Smooth muscle cell of the brain vasculature (primary cell): Measurements from ENCODE around the gene ADCY1.
"Not testable (repeated sequence)": the region's sequence is repeated elsewhere in the genome, so short reads cannot be mapped to it uniquely, and the experiment has no call there.

ENCODE experiments used
- DNase-seq: peaks from one replicate; pipeline ENCODE4 v3.0.0-alpha.2; 2012; ENCODE audit warnings: low read depth, low spot score

The ADCY1 gene

DNA sequence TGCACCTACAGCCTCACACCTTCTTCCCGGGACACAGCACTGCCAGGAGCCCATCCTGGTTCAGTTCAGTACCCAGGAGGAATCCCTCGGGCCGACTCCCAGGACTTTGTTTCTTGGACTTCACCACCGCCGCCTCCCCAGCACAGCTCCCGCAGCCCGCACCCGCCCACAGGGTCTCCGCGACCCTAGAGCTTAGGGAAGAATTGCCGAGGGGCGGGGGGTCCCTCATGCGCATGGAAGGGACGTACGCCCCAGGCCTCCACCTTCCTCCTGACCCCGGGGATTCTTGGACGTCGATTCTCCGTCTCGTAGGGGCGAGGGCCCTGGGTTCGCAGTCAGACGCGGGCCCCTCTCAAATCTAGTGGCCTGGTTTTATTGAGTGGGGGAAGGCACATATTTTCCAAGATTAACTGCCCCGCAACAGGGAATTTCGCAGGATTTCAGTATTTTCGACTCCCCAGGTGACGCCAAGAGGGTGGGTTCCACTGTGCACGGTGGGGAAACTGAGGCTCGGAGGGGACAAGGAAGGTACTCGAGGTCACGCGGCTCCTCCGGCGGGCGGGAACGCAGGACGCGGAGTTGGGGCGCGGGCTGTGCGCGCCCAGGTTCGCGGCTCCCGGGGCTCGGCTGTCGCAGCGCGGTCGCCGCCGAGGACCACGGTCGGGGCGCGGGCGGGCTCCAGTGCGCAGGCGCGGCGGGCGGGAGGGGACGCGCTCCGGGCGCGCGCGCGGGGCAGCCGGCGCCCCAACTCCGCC, at the start of gene ADCY1:
ADCY1 (plus strand) TSS at position 708 of the 755 bp plus-strand sequence. CDS start 176 bp downstream, outside the sequence.
- no peak for DNase-seq

DNA sequence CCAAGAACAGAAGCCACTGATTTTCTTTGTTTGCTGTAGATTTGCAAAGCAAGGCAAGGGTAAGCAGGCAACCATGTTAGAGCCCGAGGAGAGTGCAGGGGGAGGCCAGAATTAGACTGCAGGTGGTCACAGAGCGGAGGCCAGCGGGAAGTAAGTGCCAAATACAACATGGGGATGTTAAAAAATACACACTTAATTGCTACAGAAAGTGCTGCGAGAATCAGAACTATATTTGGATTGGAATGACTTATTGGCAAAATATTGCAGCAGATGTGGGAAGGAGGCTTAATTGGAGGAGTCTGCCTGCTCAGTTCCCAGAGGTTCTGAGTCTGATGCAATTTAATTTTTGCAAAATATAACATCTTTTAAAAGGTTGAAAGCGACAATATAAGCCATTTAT, 49.7 kb upstream of the ADCY1 start:
- no peak for DNase-seq

DNA sequence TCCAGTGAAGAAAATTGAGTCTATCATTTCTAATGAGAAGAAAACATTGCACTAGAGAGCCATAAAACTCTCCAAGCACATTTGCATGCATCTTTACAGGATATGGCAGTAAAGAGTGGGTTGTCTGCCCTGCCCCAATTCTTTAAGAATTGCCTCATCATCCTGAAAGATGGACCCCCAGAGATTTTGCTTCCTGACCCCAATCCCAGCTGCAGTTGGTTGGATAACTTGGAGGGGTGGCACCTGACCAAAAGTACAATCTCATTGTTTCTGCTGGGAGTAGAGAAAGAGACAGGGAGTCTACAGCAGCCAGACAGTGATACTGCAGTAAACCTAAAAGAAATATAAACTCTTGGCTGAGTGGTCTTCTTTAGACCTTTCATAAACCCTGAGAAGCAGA, 49.1 kb upstream of the ADCY1 start:
- DNase-seq, result no peak

DNA sequence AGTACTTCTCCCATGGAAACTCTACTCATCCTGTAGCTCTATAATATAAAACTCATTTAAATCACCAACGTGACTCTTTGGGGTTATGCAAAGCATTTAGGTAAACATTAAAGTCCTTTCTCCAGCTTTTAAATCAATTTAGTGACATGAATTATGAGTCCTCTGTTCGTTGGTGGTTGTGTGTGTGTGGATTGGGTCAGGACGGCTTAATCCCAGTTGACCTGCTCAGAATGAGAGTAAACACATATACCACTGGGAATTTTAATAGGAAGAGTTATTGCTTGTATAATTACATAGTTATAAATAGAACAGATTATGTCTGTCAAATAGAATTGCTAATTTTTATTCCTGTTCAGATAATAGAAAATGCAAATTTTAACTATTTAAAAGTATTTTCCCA, 30.7 kb upstream of the ADCY1 start:
- DNase-seq, result no peak

DNA sequence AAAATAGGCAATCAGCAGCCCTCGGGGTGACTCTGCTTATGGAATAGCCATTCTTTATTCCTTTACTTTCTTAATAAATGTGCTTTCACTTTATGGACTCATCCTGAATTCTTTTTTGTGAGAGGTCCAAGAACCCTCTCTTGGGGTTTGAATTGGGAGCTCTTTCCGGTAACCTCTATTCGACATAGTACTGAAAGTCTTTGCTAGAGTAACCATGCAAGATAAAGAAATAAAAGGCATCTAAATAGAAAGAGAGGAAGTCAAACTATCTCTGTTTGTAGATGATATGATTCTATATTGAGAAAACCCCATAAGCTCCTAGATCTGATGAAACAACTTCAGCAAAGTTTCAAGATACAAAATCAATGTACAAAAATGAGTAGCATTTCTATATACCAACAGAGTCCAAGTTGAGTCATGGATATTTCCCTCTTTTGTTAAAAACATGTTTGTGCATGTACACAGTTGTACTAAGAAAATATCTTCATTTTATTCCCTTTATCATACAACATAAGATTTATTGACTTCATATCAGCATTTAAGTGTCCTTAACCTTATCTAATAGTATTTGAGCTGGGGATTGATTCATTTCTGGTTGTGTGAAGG, 29.0 kb upstream of the ADCY1 start:
- not testable (repeated sequence) for DNase-seq

DNA sequence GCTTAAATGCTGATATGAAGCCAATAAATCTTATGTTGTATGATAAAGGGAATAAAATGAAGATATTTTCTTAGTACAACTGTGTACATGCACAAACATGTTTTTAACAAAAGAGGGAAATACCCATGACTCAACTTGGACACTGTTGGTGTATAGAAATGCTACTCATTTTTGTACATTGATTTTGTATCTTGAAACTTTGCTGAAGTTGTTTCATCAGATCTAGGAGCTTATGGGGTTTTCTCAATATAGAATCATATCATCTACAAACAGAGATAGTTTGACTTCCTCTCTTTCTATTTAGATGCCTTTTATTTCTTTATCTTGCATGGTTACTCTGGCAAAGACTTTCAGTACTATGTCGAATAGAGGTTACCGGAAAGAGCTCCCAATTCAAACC, 25.3 kb upstream of the ADCY1 start:
- DNase-seq, result not testable (repeated sequence)

DNA sequence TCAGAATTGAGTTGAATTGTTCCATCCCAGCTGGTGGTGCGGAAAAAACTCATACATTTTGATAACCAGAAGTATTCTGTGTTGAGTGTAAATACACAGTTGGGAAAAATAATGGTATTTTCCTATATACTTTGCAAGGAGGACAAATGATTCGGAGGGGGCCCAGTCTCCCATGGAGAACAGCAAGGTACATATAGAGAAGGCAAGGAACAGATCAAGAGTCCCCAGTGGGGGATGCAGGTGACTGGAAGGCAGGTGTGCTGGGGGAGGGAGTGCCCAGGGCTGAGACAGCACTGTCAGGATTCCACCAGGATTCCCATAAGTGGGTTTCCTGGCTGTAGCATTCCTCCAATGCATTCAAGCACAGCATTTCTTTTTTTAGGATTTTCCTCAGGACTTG, 10.8 kb upstream of the ADCY1 start:
- no peak for DNase-seq

DNA sequence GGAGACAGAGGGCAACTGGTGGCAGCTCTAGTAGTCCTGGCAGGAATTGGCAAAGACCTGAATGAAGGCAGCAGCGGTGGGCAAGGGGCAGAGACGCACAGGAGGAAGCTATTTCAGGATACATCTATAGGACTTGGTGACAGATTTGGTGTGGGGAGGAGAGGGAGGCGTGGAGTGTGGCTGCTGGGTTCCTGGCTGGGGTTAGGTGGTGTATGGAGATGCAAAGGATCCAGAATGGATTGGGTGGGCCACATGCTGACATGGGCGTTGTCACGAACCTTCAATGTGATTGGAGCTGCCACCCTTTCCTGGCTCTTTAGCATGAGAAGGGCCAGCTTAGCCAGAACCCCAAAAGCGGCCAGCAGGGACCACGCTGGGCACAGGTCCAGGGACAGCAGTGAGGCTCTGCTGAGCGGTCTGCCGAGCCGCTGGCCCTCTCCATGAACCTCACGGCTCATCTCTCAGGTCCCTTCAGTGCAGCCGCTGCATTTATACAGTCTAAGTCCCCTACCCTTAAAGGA, 10.2 kb upstream of the ADCY1 start:
- DNase-seq, result no peak

DNA sequence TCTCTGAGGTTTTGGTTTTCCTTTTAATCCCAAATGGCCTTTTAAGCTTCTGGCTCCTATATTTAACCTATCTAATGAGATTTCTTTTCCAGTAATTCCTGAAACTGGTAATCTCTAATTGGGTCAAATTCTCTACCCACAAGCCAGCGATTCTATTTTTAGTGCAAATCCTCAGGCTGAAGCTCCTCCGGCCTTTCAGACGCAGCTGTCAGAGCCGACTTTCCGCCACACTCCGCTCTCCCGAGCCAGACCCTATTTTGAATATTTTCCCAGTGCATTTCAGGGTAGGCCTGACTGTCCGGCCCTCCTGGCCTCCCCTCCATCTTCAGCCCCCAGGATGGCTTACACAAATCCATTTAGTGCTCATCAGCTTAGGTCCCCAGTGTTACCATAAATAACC, 9.7 kb upstream of the ADCY1 start:
- DNase-seq, result no peak

DNA sequence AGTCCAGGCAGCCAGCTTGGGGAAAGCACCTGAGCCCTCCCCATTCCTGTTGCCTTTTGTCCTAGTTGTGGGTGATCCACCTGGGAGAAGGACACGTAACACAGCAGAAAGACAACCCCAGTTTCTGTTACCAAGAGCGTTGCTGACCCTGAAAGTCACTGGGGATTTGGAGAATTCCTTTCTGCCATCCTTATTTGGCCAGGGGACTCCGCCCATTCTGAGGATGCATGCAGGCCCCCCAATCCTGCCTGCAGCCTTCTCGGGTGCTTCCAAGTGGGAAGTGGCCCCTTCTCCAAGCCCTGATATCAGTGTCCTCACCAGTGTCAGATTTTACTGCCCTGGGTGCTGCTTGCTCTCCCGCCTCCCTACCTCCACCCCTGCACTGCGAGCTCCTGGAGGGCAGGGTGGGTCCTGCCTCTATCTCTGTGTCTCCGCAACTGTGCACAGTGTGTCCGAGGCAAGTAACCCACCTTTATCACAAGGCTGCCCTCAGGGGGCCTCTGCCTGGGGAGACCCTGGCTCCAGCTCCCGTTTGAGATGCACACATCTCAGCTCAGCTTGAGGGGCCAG, 9.2 kb upstream of the ADCY1 start:
- no peak for DNase-seq

DNA sequence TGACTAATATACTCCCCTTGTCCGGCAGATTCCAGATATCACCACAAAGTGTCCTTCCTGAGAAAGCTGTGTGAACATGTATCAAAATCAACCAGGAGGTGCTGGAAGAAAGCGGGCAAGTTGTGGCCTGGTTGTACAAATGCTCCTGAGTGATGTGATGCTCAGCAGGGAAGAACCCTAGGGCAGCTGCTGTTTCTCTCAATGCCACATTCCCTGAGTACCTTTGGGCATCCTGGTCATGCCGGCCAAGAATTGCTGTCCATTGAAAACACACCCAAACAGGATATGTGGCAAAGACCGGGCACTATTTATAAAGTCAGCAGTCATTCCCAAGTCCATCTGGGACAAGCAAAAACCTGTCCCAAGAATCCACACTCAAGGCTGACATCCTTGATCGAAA, 7.8 kb upstream of the ADCY1 start:
- no peak for DNase-seq

DNA sequence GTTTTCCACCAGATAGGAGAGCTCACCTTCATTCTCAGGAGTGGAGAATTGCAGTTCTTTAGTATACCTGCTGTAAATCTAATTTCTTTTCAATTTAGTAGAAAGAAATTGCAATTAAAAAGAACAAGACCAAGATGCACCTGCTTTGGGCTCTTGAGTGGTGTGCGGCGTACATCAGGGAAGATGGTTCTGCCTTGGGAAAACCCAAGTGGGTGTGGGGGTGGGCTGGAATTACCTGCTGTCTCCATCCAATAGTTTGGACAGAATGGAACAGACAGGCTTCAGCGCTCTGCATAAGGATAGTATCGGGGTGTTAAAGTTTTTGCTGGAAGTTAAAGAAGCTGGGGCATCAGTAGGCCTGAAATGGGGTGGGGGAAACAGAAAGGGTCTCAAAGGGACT, 7.2 kb upstream of the ADCY1 start:
- no peak for DNase-seq

DNA sequence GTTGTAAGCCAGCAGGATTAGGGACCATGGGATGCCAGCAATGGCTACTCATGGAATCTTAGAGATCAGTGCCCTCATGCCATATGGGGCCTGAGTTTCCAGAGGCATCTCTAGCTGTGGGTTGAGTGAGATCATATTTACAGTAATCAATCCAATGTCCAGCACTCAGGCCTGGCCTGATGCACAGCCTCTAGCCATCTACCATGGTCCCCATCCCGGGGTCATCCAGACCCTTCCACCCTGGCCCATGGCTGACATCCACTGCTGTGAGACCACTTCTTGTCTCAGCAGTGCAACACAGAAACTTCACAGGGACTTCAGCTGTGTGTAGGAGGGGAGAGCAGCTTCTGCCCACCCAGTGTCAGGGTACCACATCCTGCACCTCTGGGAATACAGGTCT, 6.5 kb upstream of the ADCY1 start:
- no peak for DNase-seq

DNA sequence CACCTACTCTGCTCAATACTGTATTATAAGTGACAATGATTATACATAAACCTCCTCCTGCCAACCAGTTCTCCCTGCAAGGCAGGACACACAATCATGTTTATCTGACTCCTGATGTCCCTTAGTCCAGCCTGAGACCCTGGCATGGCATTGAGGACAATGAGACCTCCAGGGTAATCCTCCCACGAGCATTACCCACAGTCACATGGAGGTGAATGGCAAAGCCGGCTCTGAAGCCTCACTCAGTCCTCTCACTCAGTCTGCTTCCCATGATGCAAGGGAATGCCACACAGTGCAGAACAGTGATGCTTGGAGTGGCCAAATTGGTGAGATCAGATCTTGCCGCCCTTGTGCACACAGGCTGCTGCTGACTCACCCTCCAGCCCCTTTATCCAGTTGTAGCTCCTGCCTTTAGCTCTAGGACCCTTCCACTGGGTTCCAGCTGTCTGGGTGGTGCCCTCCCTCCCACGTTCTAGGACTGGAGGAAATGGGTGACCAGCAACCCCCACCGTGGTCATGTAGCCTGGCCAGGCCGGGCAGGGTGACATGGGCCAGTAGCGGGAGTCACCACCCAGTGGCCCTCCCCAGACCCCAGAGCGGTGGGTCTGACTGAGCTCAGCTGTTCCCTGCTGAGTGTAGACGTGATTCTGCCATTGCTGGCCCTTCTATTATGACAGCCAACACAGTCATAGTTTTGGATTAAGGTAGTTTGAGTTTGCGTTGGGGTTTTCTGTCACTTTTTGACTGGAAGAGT, 5.5 kb upstream of the ADCY1 start:
- no peak for DNase-seq

DNA sequence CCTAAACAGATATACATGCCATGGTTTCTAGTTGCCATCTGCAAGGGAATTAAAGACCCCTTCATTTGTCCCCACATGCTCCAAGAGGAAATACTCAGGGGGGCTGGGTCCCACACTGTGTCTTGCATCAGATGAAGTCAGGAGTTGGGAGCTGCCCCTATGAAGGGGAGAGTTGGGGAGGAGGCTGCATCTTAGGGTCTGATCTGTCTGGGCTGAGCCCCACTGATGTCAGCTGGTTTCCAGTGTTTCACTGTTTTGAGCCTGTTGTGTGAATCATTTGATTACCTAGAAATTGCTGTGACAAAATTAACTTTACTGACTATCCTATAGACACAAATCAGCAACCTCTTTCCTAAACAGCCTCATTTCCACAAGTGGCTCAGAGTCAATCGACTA, 4.9 kb upstream of the ADCY1 start:
- no peak for DNase-seq

DNA sequence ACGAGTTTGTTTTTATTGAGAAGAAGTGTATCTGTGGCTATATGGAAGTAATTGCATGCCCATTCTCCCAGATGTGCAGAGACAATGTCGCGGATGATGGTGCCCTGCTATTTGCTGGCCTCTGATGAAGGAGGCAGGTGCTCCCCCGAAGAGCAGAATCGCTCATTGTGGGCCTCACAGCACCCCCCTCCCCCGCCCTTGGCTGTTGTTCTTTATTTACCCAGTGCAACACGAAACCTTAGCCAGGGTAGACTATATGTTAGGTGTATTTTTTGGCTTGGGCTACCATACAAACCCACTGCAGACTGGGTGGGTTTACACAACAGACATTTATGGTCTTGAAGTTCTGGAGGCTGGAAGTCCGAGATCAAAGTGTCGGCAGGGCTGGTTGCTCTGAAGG, 3.4 kb upstream of the ADCY1 start:
- DNase-seq, result no peak

DNA sequence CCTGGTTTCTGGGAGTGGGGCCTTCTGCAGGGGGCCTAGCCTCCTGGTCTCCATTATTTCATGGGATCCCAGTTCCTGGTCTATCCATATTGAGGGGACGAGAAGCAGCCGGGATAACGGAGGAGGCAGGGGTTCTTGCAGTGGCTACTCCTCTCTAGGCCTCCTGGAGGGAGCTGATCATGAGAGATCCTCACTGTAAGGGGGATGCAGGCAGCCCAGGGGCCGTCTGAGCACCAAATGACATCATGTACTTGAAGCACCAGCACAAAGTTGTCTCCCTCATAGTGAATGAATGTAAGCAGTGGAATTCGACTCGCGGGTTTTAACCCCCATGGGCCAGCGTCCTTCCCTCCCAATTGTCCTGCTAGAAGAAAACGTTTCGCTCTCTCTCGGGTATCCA, 964 bp upstream of the ADCY1 start:
- no peak for DNase-seq

DNA sequence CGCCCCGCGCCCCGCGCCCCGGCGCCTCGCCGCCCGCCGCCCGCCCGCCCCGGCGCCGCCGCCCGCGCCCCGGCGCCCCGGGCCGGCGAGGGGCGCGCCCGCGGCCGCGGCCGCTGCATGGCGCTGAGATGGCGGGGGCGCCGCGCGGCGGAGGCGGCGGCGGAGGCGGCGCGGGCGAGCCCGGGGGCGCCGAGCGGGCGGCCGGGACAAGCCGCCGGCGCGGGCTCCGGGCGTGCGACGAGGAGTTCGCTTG, 174 bp downstream of the ADCY1 start:
- DNase-seq, result no peak

DNA sequence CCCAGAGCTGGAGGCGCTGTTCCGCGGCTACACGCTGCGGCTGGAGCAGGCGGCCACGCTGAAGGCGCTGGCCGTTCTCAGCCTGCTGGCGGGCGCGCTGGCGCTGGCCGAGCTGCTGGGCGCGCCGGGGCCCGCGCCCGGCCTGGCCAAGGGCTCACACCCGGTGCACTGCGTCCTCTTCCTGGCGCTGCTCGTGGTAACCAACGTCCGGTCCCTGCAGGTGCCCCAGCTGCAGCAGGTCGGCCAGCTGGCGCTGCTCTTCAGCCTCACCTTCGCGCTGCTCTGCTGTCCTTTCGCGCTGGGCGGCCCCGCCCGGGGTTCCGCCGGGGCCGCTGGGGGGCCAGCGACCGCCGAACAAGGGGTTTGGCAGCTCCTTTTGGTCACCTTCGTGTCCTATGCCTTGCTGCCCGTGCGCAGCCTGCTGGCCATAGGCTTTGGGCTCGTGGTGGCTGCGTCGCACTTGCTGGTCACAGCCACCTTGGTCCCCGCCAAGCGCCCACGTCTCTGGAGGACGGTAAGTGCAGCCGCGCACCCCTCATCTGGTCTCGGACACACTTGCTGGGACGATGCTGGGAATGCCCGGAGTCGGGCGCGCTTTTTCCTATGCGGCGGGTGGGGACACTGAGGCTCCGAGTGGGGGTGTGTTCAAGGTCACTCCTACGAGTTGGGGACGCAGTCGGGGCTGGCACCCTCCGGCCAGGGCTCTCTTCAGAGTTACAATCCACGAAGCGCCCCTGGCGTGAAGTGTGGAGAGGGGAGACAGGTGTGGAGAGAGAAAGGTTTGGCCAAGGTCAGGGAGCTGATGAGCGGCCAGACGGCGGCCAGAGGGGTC, 717 bp downstream of the ADCY1 start:
- no peak for DNase-seq

DNA sequence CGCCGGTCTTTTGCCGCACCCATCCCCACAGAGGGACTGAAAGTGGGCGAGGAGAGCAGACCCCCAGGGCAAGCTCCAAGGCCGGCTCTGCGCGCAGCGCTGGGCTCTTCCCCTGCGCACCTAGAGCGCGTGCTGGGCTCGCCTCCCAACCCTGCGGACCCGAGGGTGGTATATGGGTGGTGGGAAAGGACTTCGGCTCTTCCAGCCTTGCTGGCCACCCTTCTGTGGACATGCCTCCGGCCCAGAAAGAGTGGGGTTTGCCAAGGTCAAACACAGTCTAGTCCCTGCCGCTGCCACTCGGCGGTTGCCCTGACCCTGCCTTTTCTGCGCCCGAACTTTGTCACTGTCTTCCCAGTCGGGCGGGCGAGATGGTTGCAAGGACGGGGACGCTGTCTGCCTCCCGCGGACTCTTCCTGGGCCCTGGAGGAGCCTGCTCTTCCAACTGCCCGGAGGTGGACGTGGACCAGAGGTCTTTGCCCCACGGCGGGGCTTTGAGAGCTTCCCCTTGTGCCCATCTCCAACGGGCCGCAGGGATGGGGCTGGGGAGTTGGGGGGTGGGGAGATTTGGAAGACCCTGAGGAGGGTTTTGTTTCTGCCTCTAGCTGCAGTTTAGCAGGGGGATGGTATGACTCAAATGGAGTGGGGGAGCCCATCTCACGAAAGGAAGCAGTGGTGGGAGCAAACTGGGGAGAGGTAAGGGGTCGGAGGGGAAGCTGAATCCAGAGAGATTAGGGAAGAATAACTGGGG, 1.5 kb downstream of the ADCY1 start:
- no peak for DNase-seq
